T-helper 2 cell treated with Interferon-gamma antibody and Interleukin-4, amounts not matched to agents 5 μg/mL and 100 μg/mL, for 36 hours (primary cell): Measurements from ENCODE around the gene SLC25A42.

Experiments
- DNase-seq: peaks from one replicate; pipeline ENCODE4 v3.0.0; 2021; ENCODE audit warnings: low spot score
- H3K27ac Mint-ChIP-seq: one replicate; pipeline ENCODE4 v1.8.0; 2021; ENCODE audit warnings: mild to moderate bottlenecking, mixed read lengths
- H3K27me3 Mint-ChIP-seq: one replicate; pipeline ENCODE4 v1.8.0; 2021; ENCODE audit warnings: low read depth, mixed read lengths
- H3K36me3 Mint-ChIP-seq: one replicate; pipeline ENCODE4 v1.8.0; 2021; ENCODE audit warnings: low read depth, mixed read lengths
- H3K4me1 Mint-ChIP-seq: one replicate; pipeline ENCODE4 v1.8.0; 2021; ENCODE audit warnings: low read depth, mixed read lengths
- H3K4me3 Mint-ChIP-seq: one replicate; pipeline ENCODE4 v1.8.0; 2022; ENCODE audit warnings: mild to moderate bottlenecking, moderate library complexity, mixed read lengths
- H3K9me3 Mint-ChIP-seq: one replicate; pipeline ENCODE4 v1.8.0; 2021; ENCODE audit warnings: mixed read lengths

SLC25A42 gene

GRCh38 chr19:19056636-19057275, 7.0 kb upstream of the SLC25A42 start:
- Mint-ChIP-seq H3K27me3 (no peaks in the 10 kb centered on the region), H3K4me3 (no peak overlapping the region), H3K4me1 (no peaks in the 10 kb centered on the region), H3K36me3 (peaks cover 16% of the 10 kb centered on the region), H3K27ac (no peak overlapping the region), H3K9me3 (no peaks in the 10 kb centered on the region)
- DNase-seq: no peak

GRCh38 chr19:19057317-19057716, 6.5 kb upstream of the SLC25A42 start:
- no peak overlapping the region for H3K27ac Mint-ChIP-seq
- peaks cover 16% of the 10 kb centered on the region for H3K36me3 Mint-ChIP-seq
- H3K4me3 Mint-ChIP-seq: no peak overlapping the region

GRCh38 chr19:19057720-19058119, 6.1 kb upstream of the SLC25A42 start:
- H3K27ac Mint-ChIP-seq: no peak overlapping the region
- H3K9me3 Mint-ChIP-seq: no peaks in the 10 kb centered on the region
- no peak overlapping the region for H3K4me3 Mint-ChIP-seq
- DNase-seq: no peak
- H3K27me3 Mint-ChIP-seq: no peaks in the 10 kb centered on the region
- peaks cover 13% of the 10 kb centered on the region for H3K36me3 Mint-ChIP-seq
- peaks cover 3% of the 10 kb centered on the region for H3K4me1 Mint-ChIP-seq

More at GRCh38 chr19:19057317-19057716, 6.5 kb upstream of the SLC25A42 start:
- H3K27me3 Mint-ChIP-seq: no peaks in the 10 kb centered on the region
- H3K4me1 Mint-ChIP-seq: peaks cover under 1% of the 10 kb centered on the region
- no peak for DNase-seq
- H3K9me3 Mint-ChIP-seq: no peaks in the 10 kb centered on the region

- H3K4me3 Mint-ChIP-seq: no peak overlapping the region
- H3K27me3 Mint-ChIP-seq: no peaks in the 10 kb centered on the region
- peaks cover 8% of the 10 kb centered on the region for H3K36me3 Mint-ChIP-seq
- DNase-seq: no peak
- H3K9me3 Mint-ChIP-seq: no peaks in the 10 kb centered on the region
- peaks cover 8% of the 10 kb centered on the region for H3K4me1 Mint-ChIP-seq
- no peak overlapping the region for H3K27ac Mint-ChIP-seq
These were observed 4.6 kb upstream of the SLC25A42 start for GRCh38 chr19:19059018-19059836.

DNA sequence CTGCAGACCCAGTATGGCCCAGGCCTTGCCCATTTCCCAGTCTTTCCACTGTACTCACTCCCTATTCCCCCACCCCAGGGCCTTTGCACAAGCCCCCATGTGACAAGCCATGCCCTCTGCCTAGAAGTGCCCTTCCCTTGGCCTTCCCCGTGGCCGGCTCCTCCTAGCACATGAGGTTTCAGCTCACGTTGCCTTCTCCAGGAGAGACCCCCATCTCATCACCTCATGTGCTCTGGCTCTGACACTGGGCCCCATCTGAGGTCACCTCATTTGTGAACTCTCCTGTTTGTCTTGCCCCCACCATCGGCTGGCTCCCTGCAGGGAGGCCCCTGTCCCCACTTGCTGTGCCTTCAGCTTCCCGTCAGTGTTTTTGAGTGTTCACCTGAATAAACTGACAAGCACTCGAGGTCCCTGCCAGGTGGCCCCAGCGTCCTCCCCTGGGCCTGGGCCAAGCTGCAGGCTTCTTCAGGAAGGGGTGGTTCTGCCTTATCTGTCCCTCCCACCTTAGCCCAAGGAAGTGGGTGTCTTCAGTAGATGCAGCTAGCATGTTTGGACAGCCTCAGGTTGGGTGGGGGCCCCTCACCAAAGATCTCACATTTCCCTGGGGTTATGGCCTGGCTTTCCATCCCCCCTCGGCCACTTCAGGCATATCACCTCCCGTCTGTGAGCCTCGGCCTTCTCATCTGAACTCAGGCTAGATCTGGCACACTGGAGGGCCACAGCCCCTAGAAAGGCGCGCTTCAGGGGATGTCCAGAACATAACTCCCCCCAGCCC, 3.8 kb upstream of the SLC25A42 start:
- DNase-seq: no peak
- Mint-ChIP-seq H3K36me3 (peaks cover 7% of the 10 kb centered on the region), H3K9me3 (no peaks in the 10 kb centered on the region), H3K27me3 (no peaks in the 10 kb centered on the region), H3K4me3 (no peak overlapping the region), H3K27ac (no peak overlapping the region), H3K4me1 (peaks cover 15% of the 10 kb centered on the region)

DNA sequence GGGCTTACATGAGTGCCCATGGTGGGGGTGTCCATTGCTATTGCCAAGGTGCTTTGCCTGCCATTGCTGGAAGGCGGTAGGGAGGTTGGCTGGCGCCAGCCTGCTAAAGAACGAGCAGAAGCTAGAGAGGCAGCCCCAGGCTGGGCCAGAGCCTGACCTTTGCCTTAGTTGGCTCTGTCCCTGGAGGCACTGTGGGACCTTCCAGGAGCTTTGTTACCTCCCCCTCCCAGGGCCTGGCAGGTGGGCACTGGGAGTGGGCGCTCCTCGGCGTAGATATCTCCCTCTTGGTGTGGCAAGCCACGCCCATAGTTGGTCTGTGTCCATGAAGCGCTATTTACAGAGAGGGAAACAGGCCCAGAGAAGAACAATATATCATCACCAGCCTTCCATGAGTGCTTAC, 2.3 kb upstream of the SLC25A42 start:
- no peaks in the 10 kb centered on the region for H3K27me3 Mint-ChIP-seq
- no peak for DNase-seq
- peaks cover 2% of the 10 kb centered on the region for H3K36me3 Mint-ChIP-seq
- H3K4me1 Mint-ChIP-seq: peaks cover 22% of the 10 kb centered on the region
- H3K9me3 Mint-ChIP-seq: no peaks in the 10 kb centered on the region
- no peak overlapping the region for H3K4me3 Mint-ChIP-seq
- no peak overlapping the region for H3K27ac Mint-ChIP-seq

GRCh38 chr19:19062454-19063182, 1.2 kb upstream of the SLC25A42 start:
- H3K27ac Mint-ChIP-seq: peak overlapping the region; percentile 73

GRCh38 chr19:19064098-19064722, 416 bp downstream of the SLC25A42 start:
- Mint-ChIP-seq H3K27ac (peak overlapping the region; percentile 90), H3K36me3 (peaks cover 7% of the 10 kb centered on the region), H3K4me1 (peaks cover 35% of the 10 kb centered on the region), H3K4me3 (peak overlapping the region; percentile 92), H3K9me3 (no peaks in the 10 kb centered on the region), H3K27me3 (no peaks in the 10 kb centered on the region)
- DNase-seq: no peak

More at GRCh38 chr19:19062454-19063182, 1.2 kb upstream of the SLC25A42 start:
- DNase-seq: no peak
- Mint-ChIP-seq H3K4me1 (peaks cover 29% of the 10 kb centered on the region), H3K9me3 (no peaks in the 10 kb centered on the region), H3K4me3 (peak overlapping the region; percentile 92), H3K27me3 (no peaks in the 10 kb centered on the region), H3K36me3 (peaks cover 6% of the 10 kb centered on the region)

DNA sequence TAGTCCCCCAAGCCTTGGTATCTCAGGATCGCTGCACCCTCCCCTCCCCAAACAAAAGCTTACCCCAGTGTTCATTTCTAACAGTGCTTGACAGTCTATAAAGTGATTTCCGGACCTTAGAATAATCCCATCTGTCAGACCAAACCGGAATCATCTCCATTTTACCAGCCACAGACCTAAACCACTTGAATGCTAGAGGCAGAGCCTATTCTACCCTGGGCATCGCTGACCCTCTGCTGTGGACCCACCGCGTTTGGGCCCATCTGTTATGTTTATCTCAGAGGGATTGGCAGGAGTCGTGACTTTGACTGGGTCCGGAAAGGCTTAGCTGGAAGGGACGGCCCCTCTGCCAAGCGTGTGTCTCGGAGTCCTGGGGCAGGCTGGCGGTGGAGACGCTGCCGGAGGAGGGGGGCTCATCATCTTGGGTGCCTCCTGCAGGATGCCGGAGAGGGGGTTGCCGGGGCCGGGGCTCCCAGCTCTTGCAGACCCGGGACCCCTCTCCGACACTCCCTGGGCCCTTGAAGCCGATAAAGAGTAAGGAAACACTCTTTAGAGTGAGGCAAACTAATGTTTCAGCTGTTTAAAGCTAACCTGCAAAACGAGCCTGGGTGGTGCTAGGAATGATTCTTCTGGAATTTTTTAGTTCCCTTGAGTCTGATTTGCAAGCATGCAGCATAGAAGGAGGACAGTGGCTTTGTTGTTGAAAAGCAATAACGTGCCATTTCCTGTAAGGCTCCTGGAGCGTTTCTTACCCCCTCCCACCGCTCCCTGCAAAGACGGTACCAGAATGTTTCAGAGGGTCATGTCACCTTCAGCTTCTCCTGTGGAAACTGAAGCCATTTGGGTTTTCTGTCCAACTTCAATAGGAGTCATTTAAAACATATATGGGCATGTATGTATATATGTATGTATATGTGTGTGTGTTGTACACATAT, 1.3 kb downstream of the SLC25A42 start:
- H3K4me3 Mint-ChIP-seq: peak overlapping the region; percentile 92

GRCh38 chr19:19067276-19068072, 3.7 kb downstream of the SLC25A42 start:
- Mint-ChIP-seq H3K4me1 (peaks cover 35% of the 10 kb centered on the region), H3K36me3 (peaks cover 7% of the 10 kb centered on the region), H3K4me3 (no peak overlapping the region), H3K27ac (no peak overlapping the region), H3K9me3 (no peaks in the 10 kb centered on the region), H3K27me3 (no peaks in the 10 kb centered on the region)
- DNase-seq: no peak

More for the DNA sequence above, 1.3 kb downstream of the SLC25A42 start:
- H3K4me1 Mint-ChIP-seq: peaks cover 38% of the 10 kb centered on the region
- H3K9me3 Mint-ChIP-seq: no peaks in the 10 kb centered on the region
- H3K27me3 Mint-ChIP-seq: no peaks in the 10 kb centered on the region
- DNase-seq: peak; percentile 37
- peaks cover 7% of the 10 kb centered on the region for H3K36me3 Mint-ChIP-seq
- H3K27ac Mint-ChIP-seq: peak overlapping the region; percentile 90

DNA sequence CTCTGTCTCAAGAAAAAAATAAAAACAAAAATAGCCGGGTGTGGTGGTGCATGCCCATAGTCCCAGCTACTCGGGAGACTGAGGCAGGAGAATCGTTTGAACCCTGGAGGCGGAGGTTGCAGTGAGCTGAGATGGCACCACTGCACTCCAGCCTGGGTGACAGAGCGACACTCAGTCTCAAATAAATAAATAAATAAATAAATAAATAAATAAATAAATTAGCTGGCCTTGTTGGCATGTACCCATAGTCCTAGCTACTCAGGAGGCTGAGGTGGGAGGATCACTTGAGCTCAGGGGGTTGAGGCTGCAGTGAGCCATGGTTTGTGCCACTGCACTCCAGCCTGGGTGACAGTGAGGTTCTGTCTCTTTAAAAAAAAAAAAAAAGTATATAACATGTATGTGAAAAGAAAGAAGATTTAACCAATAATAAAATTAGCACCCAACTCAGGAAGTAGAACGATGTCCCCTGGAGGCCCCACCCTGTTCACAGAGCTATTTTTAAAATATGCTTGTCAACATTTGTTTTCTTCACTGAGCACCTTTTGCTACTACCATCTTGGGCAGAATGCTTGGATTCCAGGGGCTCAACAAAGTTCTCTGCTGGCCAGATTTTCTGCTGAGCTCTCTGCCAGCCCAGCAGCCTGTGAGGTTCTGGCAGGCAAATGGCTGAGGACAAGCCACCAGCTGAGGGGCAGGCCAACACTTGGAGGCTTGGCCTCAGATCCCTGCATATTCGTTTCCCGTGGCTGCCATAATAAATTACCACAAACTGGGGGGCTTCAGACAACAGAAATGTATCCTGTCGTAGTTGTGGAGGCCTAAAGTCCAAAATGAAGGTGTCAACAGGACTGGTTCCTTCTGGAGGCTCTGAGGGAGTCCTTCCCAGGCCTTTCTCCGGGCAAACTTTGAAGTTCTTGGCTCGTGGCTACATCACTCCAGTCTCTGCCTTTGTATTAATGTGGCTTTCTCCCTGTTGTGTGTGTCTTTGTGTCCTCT, 5.2 kb downstream of the SLC25A42 start:
- H3K27ac Mint-ChIP-seq: peak overlapping the region; percentile 57

More for the DNA sequence above, 5.2 kb downstream of the SLC25A42 start:
- Mint-ChIP-seq H3K4me3 (peak overlapping the region; percentile 24), H3K36me3 (peaks cover 7% of the 10 kb centered on the region), H3K27me3 (no peaks in the 10 kb centered on the region), H3K4me1 (peaks cover 32% of the 10 kb centered on the region), H3K9me3 (no peaks in the 10 kb centered on the region)
- no peak for DNase-seq
